Measurements from ENCODE around the gene UTS2R.
"Not testable (repeated sequence)": the region's sequence is repeated elsewhere in the genome, so short reads cannot be mapped to it uniquely, and the experiment has no call there.

- TF ChIP-seq CTCF (IDR thresholded peaks at IDR 0.05; ENCODE audit: insufficient read depth, low read length); GABPA (IDR thresholded peaks at IDR 0.05; ENCODE audit: low read depth); REST (IDR thresholded peaks at IDR 0.05; ENCODE audit: insufficient replicate concordance, low read depth); POLR2AphosphoS5 (IDR thresholded peaks at IDR 0.05; ENCODE audit: low read depth): not testable (repeated sequence)
Observed at GRCh38 chr17:82377294-82377693, 5.7 kb downstream of the UTS2R start.

Data from HL-60 (cell line).